Measurements from ENCODE around the gene POP4.

DNA sequence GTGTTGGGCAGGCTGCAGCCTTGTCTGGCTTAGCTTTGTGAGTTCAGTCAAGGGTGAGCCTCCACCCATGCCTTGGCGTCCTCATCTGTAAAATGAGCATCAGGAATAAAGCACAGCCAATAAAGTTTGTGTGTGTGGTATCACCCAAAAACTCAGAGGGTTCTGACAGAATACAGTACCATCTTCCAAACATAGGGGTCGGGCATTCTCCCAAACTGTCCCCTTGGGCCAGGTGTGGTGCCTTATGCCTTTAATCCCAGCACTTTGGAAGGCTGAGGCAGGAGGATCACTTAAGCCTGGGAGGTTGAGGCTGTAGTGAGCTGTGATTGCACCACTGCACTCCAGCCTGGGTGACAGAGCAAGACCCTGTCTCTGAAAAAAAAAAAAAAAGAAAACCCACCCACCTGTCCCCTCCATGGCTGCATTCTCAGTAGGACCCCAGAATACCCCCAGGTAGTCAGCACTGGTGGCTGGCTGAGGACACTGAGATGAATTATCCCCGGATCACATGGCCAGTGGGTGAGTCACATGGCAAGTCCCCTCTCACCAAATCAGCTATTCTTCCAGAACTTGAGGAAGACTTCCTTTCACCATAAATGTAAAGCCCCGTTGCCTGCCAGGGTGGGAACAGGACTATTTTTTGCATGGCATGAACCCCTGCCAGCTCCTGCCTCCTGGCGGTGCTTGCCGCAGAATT, 18.6 kb downstream of the POP4 start:
- TF ChIP-seq, protein P1, sequence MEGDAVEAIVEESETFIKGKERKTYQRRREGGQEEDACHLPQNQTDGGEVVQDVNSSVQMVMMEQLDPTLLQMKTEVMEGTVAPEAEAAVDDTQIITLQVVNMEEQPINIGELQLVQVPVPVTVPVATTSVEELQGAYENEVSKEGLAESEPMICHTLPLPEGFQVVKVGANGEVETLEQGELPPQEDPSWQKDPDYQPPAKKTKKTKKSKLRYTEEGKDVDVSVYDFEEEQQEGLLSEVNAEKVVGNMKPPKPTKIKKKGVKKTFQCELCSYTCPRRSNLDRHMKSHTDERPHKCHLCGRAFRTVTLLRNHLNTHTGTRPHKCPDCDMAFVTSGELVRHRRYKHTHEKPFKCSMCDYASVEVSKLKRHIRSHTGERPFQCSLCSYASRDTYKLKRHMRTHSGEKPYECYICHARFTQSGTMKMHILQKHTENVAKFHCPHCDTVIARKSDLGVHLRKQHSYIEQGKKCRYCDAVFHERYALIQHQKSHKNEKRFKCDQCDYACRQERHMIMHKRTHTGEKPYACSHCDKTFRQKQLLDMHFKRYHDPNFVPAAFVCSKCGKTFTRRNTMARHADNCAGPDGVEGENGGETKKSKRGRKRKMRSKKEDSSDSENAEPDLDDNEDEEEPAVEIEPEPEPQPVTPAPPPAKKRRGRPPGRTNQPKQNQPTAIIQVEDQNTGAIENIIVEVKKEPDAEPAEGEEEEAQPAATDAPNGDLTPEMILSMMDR (IDR thresholded peaks at IDR 0.05; ENCODE audit: borderline replicate concordance, extremely low read depth, low read length, poor library complexity, severe bottlenecking), result no peak
- TF ChIP-seq EZH2 (IDR thresholded peaks at IDR 0.05; ENCODE audit: borderline replicate concordance, low read depth, low read length, severe bottlenecking), result no peak

Data from DND-41 (cell line).